Nephron progenitor cell (in vitro differentiated cells): ENCODE data around the gene CLPTM1.

ENCODE experiments used
- DNase-seq: peaks from one replicate; pipeline ENCODE4 v3.0.0; 2021
- H3K27ac Mint-ChIP-seq: 2 replicates; pipeline ENCODE4 v1.8.0; 2021; ENCODE audit warnings: mild to moderate bottlenecking, moderate library complexity, mixed read lengths
- H3K27me3 Mint-ChIP-seq: 2 replicates; pipeline ENCODE4 v1.8.0; 2021; ENCODE audit warnings: mild to moderate bottlenecking, low read depth, mixed read lengths; ENCODE audit not compliant: poor library complexity
- H3K36me3 Mint-ChIP-seq: 2 replicates; pipeline ENCODE4 v1.8.0; 2021; ENCODE audit warnings: low read depth, mixed read lengths
- H3K4me1 Mint-ChIP-seq: 2 replicates; pipeline ENCODE4 v1.8.0; 2021; ENCODE audit warnings: mixed read lengths
- H3K4me3 Mint-ChIP-seq: 2 replicates; pipeline ENCODE4 v1.8.0; 2021; ENCODE audit warnings: mild to moderate bottlenecking, moderate library complexity, mixed read lengths
- H3K9me3 Mint-ChIP-seq: 2 replicates; pipeline ENCODE4 v1.8.0; 2021; ENCODE audit warnings: mild to moderate bottlenecking, moderate library complexity, mixed read lengths
- CTCF ChIP-seq: fragments of 200-600 bp; sonication (generic); IDR thresholded peaks from 2 replicates; pipeline ENCODE4 v1.5.0; 2021; ENCODE audit warnings: antibody characterized with exemption

The CLPTM1 gene

GRCh38 chr19:44942067-44942571 lies 13.1 kb upstream of the CLPTM1 start, which contains the start of gene APOC4:
Gene APOC4 (plus strand): TSS chr19:44942237. CDS start chr19:44942278, 41 bp downstream.
- Mint-ChIP-seq H3K36me3 (no peaks in the 10 kb centered on the region), H3K27ac (peak within 1 kb of the TSS; percentile 96), H3K27me3 (peaks cover 8% of the 10 kb centered on the region), H3K4me3 (peak within 1 kb of the TSS; percentile 4), H3K9me3 (no peaks in the 10 kb centered on the region), H3K4me1 (peaks cover 33% of the 10 kb centered on the region)
- TF ChIP-seq CTCF, result no peak
- no peak for DNase-seq

GRCh38 chr19:44943801-44944249 lies 11.4 kb upstream of the CLPTM1 start:
- Mint-ChIP-seq H3K4me3 (no peak overlapping the region), H3K27me3 (peaks cover 7% of the 10 kb centered on the region), H3K9me3 (no peaks in the 10 kb centered on the region), H3K27ac (peak overlapping the region; percentile 92), H3K36me3 (no peaks in the 10 kb centered on the region), H3K4me1 (peaks cover 33% of the 10 kb centered on the region)
- no peak for TF ChIP-seq CTCF
- DNase-seq, result no peak

- H3K27ac Mint-ChIP-seq, result no peak overlapping the region
These were observed 8.1 kb upstream of the CLPTM1 start for GRCh38 chr19:44947041-44947581.

GRCh38 chr19:44948237-44948636 lies 6.9 kb upstream of the CLPTM1 start:
- no peak for DNase-seq
- no peak overlapping the region for H3K4me3 Mint-ChIP-seq
- no peak overlapping the region for H3K27ac Mint-ChIP-seq
- no peaks in the 10 kb centered on the region for H3K36me3 Mint-ChIP-seq
- peaks cover 7% of the 10 kb centered on the region for H3K27me3 Mint-ChIP-seq
- peaks cover 11% of the 10 kb centered on the region for H3K4me1 Mint-ChIP-seq
- no peak for TF ChIP-seq CTCF
- H3K9me3 Mint-ChIP-seq, result no peaks in the 10 kb centered on the region

More at GRCh38 chr19:44947041-44947581, 8.1 kb upstream of the CLPTM1 start:
- Mint-ChIP-seq H3K9me3 (no peaks in the 10 kb centered on the region), H3K36me3 (no peaks in the 10 kb centered on the region), H3K4me1 (peaks cover 18% of the 10 kb centered on the region), H3K4me3 (no peak overlapping the region), H3K27me3 (peaks cover 7% of the 10 kb centered on the region)
- TF ChIP-seq CTCF, result no peak
- DNase-seq, result no peak

GRCh38 chr19:44948763-44949374 lies 6.3 kb upstream of the CLPTM1 start:
- no peak overlapping the region for H3K4me3 Mint-ChIP-seq
- TF ChIP-seq CTCF, result no peak
- H3K36me3 Mint-ChIP-seq, result no peaks in the 10 kb centered on the region
- no peak for DNase-seq
- peak overlapping the region; percentile 36 for H3K27ac Mint-ChIP-seq
- peaks cover 13% of the 10 kb centered on the region for H3K4me1 Mint-ChIP-seq
- peaks cover 4% of the 10 kb centered on the region for H3K27me3 Mint-ChIP-seq
- H3K9me3 Mint-ChIP-seq, result no peaks in the 10 kb centered on the region
